Endodermal cell (in vitro differentiated cells): ENCODE results near the gene IL12RB2. TPM values are rescaled to one million over a fixed set of nuclear protein-coding genes. Genes with fewer than 3 reads are reported as not detected.
"Not testable (repeated sequence)": the region's sequence is repeated elsewhere in the genome, so short reads cannot be mapped to it uniquely, and the experiment has no call there.

Experiments
- DNase-seq: peaks from one replicate; pipeline ENCODE4 v3.0.0-alpha.2; 2017
- H3K27ac ChIP-seq: 2 replicates; pipeline ENCODE4 v1.5.1; 2013; ENCODE audit warnings: mild to moderate bottlenecking, low read depth, low read length, moderate library complexity
- H3K27me3 ChIP-seq: 2 replicates; pipeline ENCODE4 v1.6.1; 2013; ENCODE audit warnings: mild to moderate bottlenecking, low read length, moderate library complexity; ENCODE audit not compliant: insufficient read depth, control insufficient read depth, poor library complexity, severe bottlenecking
- H3K36me3 ChIP-seq: 2 replicates; pipeline ENCODE4 v1.7.0; 2013; ENCODE audit warnings: mild to moderate bottlenecking, low read length, moderate library complexity; ENCODE audit not compliant: control insufficient read depth, insufficient read depth
- H3K4me1 ChIP-seq: one replicate; pipeline ENCODE4 v1.7.0; 2013; ENCODE audit warnings: low read length; ENCODE audit not compliant: control insufficient read depth, insufficient read depth
- H3K4me3 ChIP-seq: 2 replicates; pipeline ENCODE4 v1.5.1; 2013; ENCODE audit warnings: mild to moderate bottlenecking, low read length, moderate library complexity
- H3K9ac ChIP-seq: 2 replicates; pipeline ENCODE4 v1.6.1; 2013; ENCODE audit warnings: mild to moderate bottlenecking, low read length, moderate library complexity; ENCODE audit not compliant: poor library complexity, severe bottlenecking; ENCODE audit errors: extremely low read depth
- H3K9me3 ChIP-seq: 2 replicates; pipeline ENCODE4 v1.6.1; 2013; ENCODE audit warnings: mild to moderate bottlenecking, low read length, moderate library complexity; ENCODE audit not compliant: control insufficient read depth
- H3K27ac Mint-ChIP-seq: 2 replicates; pipeline ENCODE4 v1.8.0; 2020; ENCODE audit warnings: mixed read lengths
- H3K27me3 Mint-ChIP-seq: 2 replicates; pipeline ENCODE4 v1.8.0; 2021; ENCODE audit warnings: mild to moderate bottlenecking, mixed read lengths; ENCODE audit not compliant: insufficient read depth
- H3K36me3 Mint-ChIP-seq: 2 replicates; pipeline ENCODE4 v1.8.0; 2020; ENCODE audit warnings: low read depth, mixed read lengths
- H3K4me1 Mint-ChIP-seq: 2 replicates; pipeline ENCODE4 v1.8.0; 2020; ENCODE audit warnings: mixed read lengths
- H3K4me3 Mint-ChIP-seq: 2 replicates; pipeline ENCODE4 v1.8.0; 2020; ENCODE audit warnings: mild to moderate bottlenecking, moderate library complexity, mixed read lengths
- H3K9me3 Mint-ChIP-seq: 2 replicates; pipeline ENCODE4 v1.8.0; 2020; ENCODE audit warnings: mild to moderate bottlenecking, mixed read lengths
- WGBS, 2 experiments: methylation state at CpG; one replicate each; pipeline versions ENCODE4 v1.1.5 to v1.1.7; 2013; ENCODE audit warnings: missing lambda C conversion rate in 2 of 2, mixed read lengths in 1 of 2; ENCODE audit not compliant: insufficient coverage in 1 of 2, insufficient read length in 1 of 2; 5-methylcytosine and 5-hydroxymethylcytosine counted together
- total RNA-seq, 2 donors: library from RNA; stranded (reverse); fragmentation: NEBNext Ultra II Directional in 1 of 2; extraction: Animal tissue kit (Norgen Biotek cat#: 25700) in 1 of 2; gene quantifications; 2 replicates in 1 of 2; 3 replicates in 1 of 2; pipeline ENCODE4 v1.2.1, GENCODE V29; 2021
- TF ChIP-seq, protein P1 (sequence below): fragments of 200-600 bp; sonication (generic); conservative IDR thresholded peaks from 2 replicates; pipeline ENCODE4 v1.5.0; 2021; ENCODE audit warnings: antibody characterized with exemption, mild to moderate bottlenecking

Gene IL12RB2
- total RNA-seq, 2 donors from 2014 or later: 0.29 TPM; not detected in 1

- H3K27ac Mint-ChIP-seq: no peak overlapping the region
- H3K9me3 Mint-ChIP-seq: no peaks in the 10 kb centered on the region
- TF ChIP-seq, protein P1, sequence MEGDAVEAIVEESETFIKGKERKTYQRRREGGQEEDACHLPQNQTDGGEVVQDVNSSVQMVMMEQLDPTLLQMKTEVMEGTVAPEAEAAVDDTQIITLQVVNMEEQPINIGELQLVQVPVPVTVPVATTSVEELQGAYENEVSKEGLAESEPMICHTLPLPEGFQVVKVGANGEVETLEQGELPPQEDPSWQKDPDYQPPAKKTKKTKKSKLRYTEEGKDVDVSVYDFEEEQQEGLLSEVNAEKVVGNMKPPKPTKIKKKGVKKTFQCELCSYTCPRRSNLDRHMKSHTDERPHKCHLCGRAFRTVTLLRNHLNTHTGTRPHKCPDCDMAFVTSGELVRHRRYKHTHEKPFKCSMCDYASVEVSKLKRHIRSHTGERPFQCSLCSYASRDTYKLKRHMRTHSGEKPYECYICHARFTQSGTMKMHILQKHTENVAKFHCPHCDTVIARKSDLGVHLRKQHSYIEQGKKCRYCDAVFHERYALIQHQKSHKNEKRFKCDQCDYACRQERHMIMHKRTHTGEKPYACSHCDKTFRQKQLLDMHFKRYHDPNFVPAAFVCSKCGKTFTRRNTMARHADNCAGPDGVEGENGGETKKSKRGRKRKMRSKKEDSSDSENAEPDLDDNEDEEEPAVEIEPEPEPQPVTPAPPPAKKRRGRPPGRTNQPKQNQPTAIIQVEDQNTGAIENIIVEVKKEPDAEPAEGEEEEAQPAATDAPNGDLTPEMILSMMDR: no peak
- Histone ChIP-seq H3K36me3 (peaks cover 48% of the 10 kb centered on the region), H3K9ac (no peak overlapping the region), H3K27me3 (no peaks in the 10 kb centered on the region), H3K27ac (no peak overlapping the region), H3K4me1 (no peaks in the 10 kb centered on the region), H3K9me3 (no peaks in the 10 kb centered on the region), H3K4me3 (no peak overlapping the region)
- no peaks in the 10 kb centered on the region for H3K27me3 Mint-ChIP-seq
- peaks cover 22% of the 10 kb centered on the region for H3K36me3 Mint-ChIP-seq
- no peak for DNase-seq
- H3K4me1 Mint-ChIP-seq: peaks cover 11% of the 10 kb centered on the region
- WGBS, 2 experiments: 96 to 100% methylated on average over 3 to 5 of the region's 5 CpGs
- H3K4me3 Mint-ChIP-seq: no peak overlapping the region
Measured at GRCh38 chr1:67407498-67407897, 99.8 kb downstream of the IL12RB2 start.

GRCh38 chr1:67408148-67408547 lies 100.5 kb downstream of the IL12RB2 start:
- Histone ChIP-seq H3K36me3 (peaks cover 52% of the 10 kb centered on the region), H3K27me3 (no peaks in the 10 kb centered on the region), H3K9ac (no peak overlapping the region), H3K4me1 (no peaks in the 10 kb centered on the region), H3K9me3 (no peaks in the 10 kb centered on the region), H3K27ac (peak overlapping the region; percentile 9), H3K4me3 (no peak overlapping the region)
- peaks cover 26% of the 10 kb centered on the region for H3K36me3 Mint-ChIP-seq
- H3K4me1 Mint-ChIP-seq: peaks cover 11% of the 10 kb centered on the region
- no peaks in the 10 kb centered on the region for H3K27me3 Mint-ChIP-seq
- H3K9me3 Mint-ChIP-seq: no peaks in the 10 kb centered on the region
- TF ChIP-seq, protein P1: no peak
- DNase-seq: no peak
- H3K4me3 Mint-ChIP-seq: no peak overlapping the region
- no peak overlapping the region for H3K27ac Mint-ChIP-seq
- 100% methylated on average over 1 of the region's 1 CpG for WGBS, 2 experiments

GRCh38 chr1:67413101-67413500 lies 105.4 kb downstream of the IL12RB2 start:
- H3K4me3 ChIP-seq, H3K9ac ChIP-seq, H3K27me3 Mint-ChIP-seq, DNase-seq, H3K27ac ChIP-seq, H3K9me3 ChIP-seq, H3K4me1 Mint-ChIP-seq, H3K9me3 Mint-ChIP-seq, H3K4me1 ChIP-seq, H3K4me3 Mint-ChIP-seq, H3K27ac Mint-ChIP-seq, H3K27me3 ChIP-seq: not testable (repeated sequence)
- H3K36me3 Mint-ChIP-seq: peaks cover 71% of the 10 kb centered on the region
- peaks cover 84% of the 10 kb centered on the region for H3K36me3 ChIP-seq
- 90% methylated on average over 2 of the region's 2 CpGs for WGBS, 2 experiments

DNA sequence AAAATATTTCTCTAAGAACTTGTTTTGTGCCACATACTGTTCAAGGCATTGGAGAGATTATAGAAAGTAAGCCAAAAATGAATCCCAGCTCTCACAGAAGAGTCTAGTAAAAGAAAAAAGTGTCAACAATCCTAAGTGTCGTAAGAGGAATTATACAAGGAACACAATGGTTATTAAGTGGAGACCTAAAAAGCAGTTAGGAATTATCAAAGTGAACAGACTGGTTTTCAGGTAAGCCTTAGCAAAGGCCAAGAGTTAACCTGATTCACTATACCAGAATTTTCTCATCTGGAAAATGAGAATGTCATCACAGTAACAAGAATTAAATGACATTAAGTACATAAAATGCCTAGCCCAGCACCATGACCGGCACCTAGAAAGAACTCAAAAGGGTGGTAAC lies 106.9 kb downstream of the IL12RB2 start:
- DNase-seq: no peak
- 95 to 98% methylated on average over 2 of the region's 2 CpGs for WGBS, 2 experiments
- Histone ChIP-seq H3K9me3 (no peaks in the 10 kb centered on the region), H3K4me1 (no peaks in the 10 kb centered on the region), H3K27me3 (no peaks in the 10 kb centered on the region), H3K27ac (no peak overlapping the region), H3K9ac (no peak overlapping the region), H3K36me3 (peaks cover 95% of the 10 kb centered on the region), H3K4me3 (no peak overlapping the region)
- Mint-ChIP-seq H3K27me3 (no peaks in the 10 kb centered on the region), H3K9me3 (no peaks in the 10 kb centered on the region), H3K36me3 (peaks cover 79% of the 10 kb centered on the region), H3K27ac (no peak overlapping the region), H3K4me1 (no peaks in the 10 kb centered on the region), H3K4me3 (no peak overlapping the region)
- TF ChIP-seq, protein P1: no peak
